ENCODE data around the gene ELN.
"Not testable (repeated sequence)": the region's sequence is repeated elsewhere in the genome, so short reads cannot be mapped to it uniquely, and the experiment has no call there.

DNA sequence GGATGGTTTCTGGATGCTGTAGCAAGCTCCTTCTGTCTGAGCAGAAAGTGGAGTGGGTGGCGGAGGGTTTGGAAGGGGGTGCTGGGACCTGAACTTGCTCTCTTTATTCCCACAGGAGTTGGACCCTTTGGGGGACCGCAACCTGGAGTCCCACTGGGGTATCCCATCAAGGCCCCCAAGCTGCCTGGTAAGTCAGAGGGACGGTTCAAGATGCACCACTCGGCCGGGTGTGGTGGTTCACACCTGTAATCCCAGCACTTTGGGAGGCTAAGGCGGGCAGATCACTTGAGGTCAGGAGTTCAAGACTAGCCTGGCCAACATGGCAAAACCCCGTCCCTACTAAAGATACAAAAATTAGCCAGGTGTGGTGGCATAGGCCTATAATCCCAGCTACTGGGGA is 18.6 kb downstream of the ELN start:
- not testable (repeated sequence) for TF ChIP-seq CTCF (conservative IDR thresholded peaks at IDR 0.05; ENCODE audit: low read depth, low read length); POLR2A (IDR thresholded peaks at IDR 0.05; ENCODE audit: low read depth, low read length); CEBPB (IDR thresholded peaks at IDR 0.05; ENCODE audit: low read depth, low read length); SMC3 (IDR thresholded peaks at IDR 0.05; ENCODE audit: low read depth, low read length); BHLHE40 (IDR thresholded peaks at IDR 0.05; ENCODE audit: low read depth, low read length); RFX5 (IDR thresholded peaks at IDR 0.05; ENCODE audit: low read depth, low read length); MAZ (IDR thresholded peaks at IDR 0.05; ENCODE audit: borderline replicate concordance, low read depth, low read length); RAD21 (IDR thresholded peaks at IDR 0.05; ENCODE audit: low read length); NFE2L2 (IDR thresholded peaks at IDR 0.05; ENCODE audit: low read depth, low read length); RCOR1 (IDR thresholded peaks at IDR 0.05; ENCODE audit: insufficient replicate concordance, low read length); FOS (IDR thresholded peaks at IDR 0.05; ENCODE audit: low read depth, low read length); MXI1 (IDR thresholded peaks at IDR 0.05; ENCODE audit: borderline replicate concordance, low read depth, low read length); MAFK (IDR thresholded peaks at IDR 0.05; ENCODE audit: low read depth, low read length)
- TF ChIP-seq, protein P1, sequence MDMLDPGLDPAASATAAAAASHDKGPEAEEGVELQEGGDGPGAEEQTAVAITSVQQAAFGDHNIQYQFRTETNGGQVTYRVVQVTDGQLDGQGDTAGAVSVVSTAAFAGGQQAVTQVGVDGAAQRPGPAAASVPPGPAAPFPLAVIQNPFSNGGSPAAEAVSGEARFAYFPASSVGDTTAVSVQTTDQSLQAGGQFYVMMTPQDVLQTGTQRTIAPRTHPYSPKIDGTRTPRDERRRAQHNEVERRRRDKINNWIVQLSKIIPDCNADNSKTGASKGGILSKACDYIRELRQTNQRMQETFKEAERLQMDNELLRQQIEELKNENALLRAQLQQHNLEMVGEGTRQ (IDR thresholded peaks at IDR 0.05; ENCODE audit: low read depth, low read length): not testable (repeated sequence)

Data from IMR-90 (cell line).